ENCODE measurements around the gene JAML. TPM values are rescaled to one million over a fixed set of nuclear protein-coding genes. Genes with fewer than 3 reads are reported as not detected.

JAML gene
- total RNA-seq, 4 donors from 2014 or later, result 2.8 to 51.7 (median 14.0) TPM

GRCh38 chr11:118202599-118203422 lies 22.0 kb downstream of the JAML start:
- TF ChIP-seq CTCF (IDR thresholded peaks at IDR 0.05; ENCODE audit: low read depth), result no peak

DNA sequence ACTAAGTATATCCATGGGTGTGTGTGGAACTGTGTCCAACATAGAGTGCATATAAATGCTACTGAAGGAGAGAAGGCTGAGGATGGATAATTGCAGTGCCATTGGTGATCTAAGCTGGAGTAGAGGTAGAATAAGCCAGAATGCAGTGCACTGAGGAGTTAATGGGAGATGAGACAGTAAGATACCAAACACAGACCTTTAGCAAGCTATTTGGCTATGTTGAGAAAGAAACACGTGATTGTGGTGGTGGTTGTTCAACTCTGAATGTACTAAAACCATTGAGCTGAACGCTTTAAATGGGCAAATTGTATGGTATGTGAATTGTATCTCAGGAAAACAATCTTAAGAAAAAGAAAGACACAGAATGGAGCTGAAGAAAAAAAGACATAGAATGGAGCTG lies 22.8 kb downstream of the JAML start:
- no peak for TF ChIP-seq CTCF (IDR thresholded peaks at IDR 0.05; ENCODE audit: low read depth)

GRCh38 chr11:118200901-118201680 lies 23.7 kb downstream of the JAML start:
- no peak for TF ChIP-seq CTCF (IDR thresholded peaks at IDR 0.05; ENCODE audit: low read depth)

DNA sequence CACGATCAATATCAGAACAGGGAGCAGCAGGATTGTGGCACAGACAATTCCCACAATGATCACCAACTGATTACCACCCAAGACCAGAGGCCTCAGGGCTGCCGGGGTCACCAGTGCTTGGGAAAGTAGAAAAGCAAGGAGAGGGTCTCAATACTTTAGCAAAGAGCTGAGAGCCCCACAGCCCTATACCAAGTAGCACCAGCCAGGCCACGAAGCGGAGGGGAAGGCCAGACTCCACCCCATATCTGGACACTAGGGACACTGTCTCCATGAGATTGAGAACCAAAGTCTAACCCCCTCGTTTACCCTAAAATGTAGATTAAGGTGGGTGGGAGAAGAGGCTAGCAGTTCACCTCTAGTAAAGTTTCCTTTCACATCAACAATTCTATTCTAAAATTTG lies 24.3 kb downstream of the JAML start:
- TF ChIP-seq CTCF (IDR thresholded peaks at IDR 0.05; ENCODE audit: low read depth), result no peak

DNA sequence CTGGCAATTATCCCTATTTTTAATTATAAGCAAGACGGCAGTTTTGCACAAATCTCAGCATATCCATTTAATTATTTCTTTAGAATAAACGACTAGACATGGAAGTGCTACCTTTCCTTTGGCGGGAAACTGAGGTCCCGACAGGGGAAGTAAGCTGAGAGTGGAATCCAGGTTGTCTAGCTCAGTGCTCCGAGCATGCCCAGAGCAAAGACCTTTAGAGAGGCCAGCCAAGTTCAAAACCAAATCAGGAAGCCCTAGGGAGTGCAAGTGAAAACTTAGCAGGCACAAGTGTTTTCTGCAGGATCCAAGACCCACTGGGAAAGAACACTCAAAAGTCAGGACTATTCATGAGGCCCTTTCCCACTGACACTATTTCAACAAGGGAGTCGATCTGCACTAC lies 25.7 kb downstream of the JAML start:
- no peak for TF ChIP-seq CTCF (IDR thresholded peaks at IDR 0.05; ENCODE audit: low read depth)

GRCh38 chr11:118198370-118198769 lies 26.4 kb downstream of the JAML start:
- TF ChIP-seq CTCF (IDR thresholded peaks at IDR 0.05; ENCODE audit: low read depth), result no peak
